HEK293T (cell line): ENCODE measurements around the gene CRYBG1.

Experiments
- ARNT ChIP-seq: fragments of 450-650 bp; IDR thresholded peaks from 2 replicates; pipeline ENCODE4 v1.6.1; 2017; ENCODE audit warnings: mild to moderate bottlenecking
- BHLHE40 ChIP-seq: fragments of 450-650 bp; IDR thresholded peaks from 2 replicates; pipeline ENCODE4 v1.6.1; 2016; ENCODE audit warnings: mild to moderate bottlenecking, moderate library complexity, borderline replicate concordance
- FOXA1 ChIP-seq: fragments of 450-650 bp; IDR thresholded peaks from 2 replicates; pipeline ENCODE4 v1.6.1; 2016; ENCODE audit warnings: mild to moderate bottlenecking
- SP1 ChIP-seq: fragments of 450-650 bp; IDR thresholded peaks from 2 replicates; pipeline ENCODE4 v1.6.1; 2017
- SUZ12 ChIP-seq: fragments of 450-650 bp; IDR thresholded peaks from 2 replicates; pipeline ENCODE4 v1.6.1; 2016; ENCODE audit warnings: mild to moderate bottlenecking
- TARDBP ChIP-seq: fragments of 450-650 bp; IDR thresholded peaks from 2 replicates; pipeline ENCODE4 v1.6.1; 2016
- ZNF384 ChIP-seq: fragments of 450-650 bp; IDR thresholded peaks from 2 replicates; pipeline ENCODE4 v1.6.1; 2016

DNA sequence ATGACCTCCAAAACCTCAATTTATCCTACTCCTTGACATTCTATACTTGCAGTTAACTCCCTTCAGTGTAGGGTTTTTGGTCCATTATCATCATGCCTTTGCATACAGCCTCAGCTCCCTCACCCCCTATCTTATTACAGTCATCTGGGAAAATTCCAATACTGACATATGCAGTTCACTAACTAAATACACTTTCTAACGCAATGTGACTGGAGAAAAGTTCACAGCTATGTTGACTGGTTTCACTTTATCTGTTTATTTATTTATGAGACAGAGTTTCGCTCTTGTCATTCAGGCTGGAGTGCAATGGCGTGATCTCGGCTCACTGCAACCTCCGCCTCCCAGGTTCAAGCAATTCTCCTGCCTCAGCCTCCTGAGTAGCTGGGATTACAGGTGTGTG is 64.9 kb downstream of the CRYBG1 start:
- TF ChIP-seq BHLHE40 (no peak), FOXA1 (no peak), SP1 (no peak), ARNT (no peak), TARDBP (no peak), SUZ12 (no peak), ZNF384 (no peak)
